ENCODE data around the gene LRRC28. TPM values are rescaled to one million over a fixed set of nuclear protein-coding genes. Genes with fewer than 3 reads are reported as not detected.

Gene LRRC28
- total and polyA plus RNA-seq, 12 donors = 3.0 to 31.9 (median 22.5) TPM

- H3K27ac ChIP-seq = peak overlapping the region in 7 of 10 donors; percentile 4 to 68 (median 58)
- no peaks in the 10 kb centered on the region for H3K36me3 ChIP-seq
- ATAC-seq = peak in 1 of 8 donors; percentile 16
- no peak overlapping the region for H3K4me3 ChIP-seq
- intact Hi-C loops (cut with DNase I) = loop anchor here in 9 of 10 donors (2.0 to 10.0 kb wide), 9 partner anchors 45 to 300 kb away; partner anchors contain the start of gene MEF2A (in 5 of the 9)
- WGBS, 2 donors = 83 to 92% methylated on average over 5 of the region's 5 CpGs
- H3K4me1 ChIP-seq = peaks cover 14 to 27% (median 22%) of the 10 kb centered on the region in 9 donors
- H3K9me3 ChIP-seq = no peaks in the 10 kb centered on the region
- TF ChIP-seq CTCF (IDR thresholded peaks at IDR 0.05) = no peak
- H3K27me3 ChIP-seq = no peaks in the 10 kb centered on the region
- no peak for DNase-seq
These were observed 156.4 kb downstream of the LRRC28 start for GRCh38 chr15:99407716-99408115.

- no peaks in the 10 kb centered on the region for H3K27me3 ChIP-seq
- DNase-seq (peak in 1 of 2 donors; percentile 70), ATAC-seq (peak; percentile 29 to 64 (median 45))
- WGBS, 2 donors = 31 to 38% methylated on average over 12 of the region's 12 CpGs
- H3K4me3 ChIP-seq = no peak overlapping the region
- peak overlapping the region in 9 of 10 donors; percentile 7 to 68 (median 53) for H3K27ac ChIP-seq
- H3K9me3 ChIP-seq = no peaks in the 10 kb centered on the region
- intact Hi-C loops (cut with DNase I) = loop anchor here in 9 of 10 donors (2.0 to 10.0 kb wide), 9 partner anchors 44 to 299 kb away; partner anchors contain the start of gene MEF2A (in 5 of the 9)
- peaks cover 14 to 27% (median 22%) of the 10 kb centered on the region in 9 donors for H3K4me1 ChIP-seq
- no peak for TF ChIP-seq CTCF (IDR thresholded peaks at IDR 0.05)
- no peaks in the 10 kb centered on the region for H3K36me3 ChIP-seq
These were observed 157.2 kb downstream of the LRRC28 start for GRCh38 chr15:99408236-99409096.

GRCh38 chr15:99409097-99409473, 157.8 kb downstream of the LRRC28 start:
- Histone ChIP-seq H3K27me3 (no peaks in the 10 kb centered on the region), H3K27ac (peak overlapping the region; percentile 1 to 68 (median 52)), H3K9me3 (no peaks in the 10 kb centered on the region), H3K4me1 (peaks cover 14 to 27% (median 22%) of the 10 kb centered on the region in 9 donors), H3K36me3 (no peaks in the 10 kb centered on the region), H3K4me3 (no peak overlapping the region)
- WGBS, 2 donors = 16 to 19% methylated on average over 10 of the region's 10 CpGs
- TF ChIP-seq CTCF (IDR thresholded peaks at IDR 0.05) = peak; percentile 34 to 79 (median 65)
- ATAC-seq (peak; percentile 82 to 94 (median 90)), DNase-seq (peak; percentile 69 to 70)
- intact Hi-C loops (cut with DNase I) = loop anchor here in 9 of 10 donors (2.0 to 10.0 kb wide), 9 partner anchors 43 to 298 kb away; partner anchors contain the start of gene MEF2A (in 5 of the 9)

- H3K27me3 ChIP-seq = no peaks in the 10 kb centered on the region
- ATAC-seq (no peak), DNase-seq (no peak)
- intact Hi-C loops (cut with DNase I) = loop anchor here in 9 of 10 donors (2.0 to 10.0 kb wide), 9 partner anchors 43 to 298 kb away; partner anchors contain the start of gene MEF2A (in 5 of the 9)
- no peak for TF ChIP-seq CTCF (IDR thresholded peaks at IDR 0.05)
- no peaks in the 10 kb centered on the region for H3K9me3 ChIP-seq
- H3K4me1 ChIP-seq = peaks cover 14 to 27% (median 22%) of the 10 kb centered on the region in 9 donors
- peak overlapping the region in 8 of 10 donors; percentile 1 to 66 (median 52) for H3K27ac ChIP-seq
- H3K36me3 ChIP-seq = no peaks in the 10 kb centered on the region
- WGBS, 2 donors = 89 to 93% methylated on average over 6 of the region's 6 CpGs
- no peak overlapping the region for H3K4me3 ChIP-seq
These were observed 158.3 kb downstream of the LRRC28 start for GRCh38 chr15:99409560-99409959.
